ENCODE measurements around the gene SPINK13.
"Not testable (repeated sequence)": the region's sequence is repeated elsewhere in the genome, so short reads cannot be mapped to it uniquely, and the experiment has no call there.

Gene SPINK13

DNA sequence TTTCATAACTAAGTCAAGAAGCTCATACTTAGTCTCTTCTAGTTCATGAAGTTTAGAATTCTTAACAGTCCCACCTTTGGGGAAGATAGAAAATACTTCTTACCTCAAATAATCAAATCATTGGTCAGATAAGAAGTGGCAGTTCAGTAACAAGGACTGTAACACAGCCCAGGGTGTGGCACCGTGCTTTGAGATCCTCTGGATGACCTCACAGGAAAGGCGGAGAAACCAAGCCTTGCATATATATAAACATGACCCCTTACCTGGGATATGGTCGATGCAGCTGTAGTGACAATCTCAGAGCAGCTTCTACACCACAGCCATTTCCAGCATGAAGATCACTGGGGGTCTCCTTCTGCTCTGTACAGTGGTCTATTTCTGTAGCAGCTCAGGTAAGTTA lies 43.6 kb downstream of the SPINK13 start, which contains the start of gene SPINK7:
TSS of gene SPINK7 (plus strand) at position 271 of the 400 bp plus-strand sequence. CDS start at position 332, 61 bp downstream.
- no peak for DNase-seq
- ATAC-seq = peak; percentile 32

DNA sequence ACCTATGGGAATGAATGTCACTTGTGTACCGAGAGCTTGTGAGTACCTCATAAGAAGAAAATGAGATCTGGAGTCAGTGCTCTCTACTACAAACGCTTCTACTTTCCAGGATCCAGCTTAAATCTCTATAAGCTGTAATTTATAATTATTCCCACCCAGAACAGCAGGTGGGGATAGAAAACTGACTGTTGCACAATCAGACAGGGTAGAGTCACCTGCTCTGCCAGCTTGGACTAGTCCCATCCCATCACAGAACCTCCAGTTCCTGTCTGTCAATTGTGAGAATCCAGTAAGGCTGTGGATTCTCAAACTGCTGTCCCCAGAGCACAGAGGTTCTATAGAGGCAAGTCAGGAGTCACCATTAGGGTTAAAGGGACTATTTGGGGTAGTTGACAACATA lies 45.6 kb downstream of the SPINK13 start:
- ATAC-seq (no peak), DNase-seq (no peak)

DNA sequence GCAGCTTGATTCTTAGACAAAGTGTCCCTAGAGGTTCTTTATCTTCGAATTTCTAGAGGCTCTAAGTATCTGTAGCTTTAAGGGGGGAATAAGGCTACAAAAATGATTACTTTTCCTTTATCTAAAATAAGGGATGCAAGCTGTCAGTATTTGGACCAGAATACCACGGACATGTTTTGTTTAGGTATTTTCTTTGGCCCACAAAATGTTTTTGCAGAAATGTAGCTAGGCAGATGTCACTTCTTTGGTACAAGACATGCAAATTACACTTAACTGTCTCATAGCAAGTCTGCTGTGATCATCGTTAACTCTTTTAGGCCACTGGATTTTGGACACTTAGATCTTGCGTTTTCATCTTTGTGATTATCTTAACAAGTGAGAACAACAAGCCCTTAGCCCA lies 46.1 kb downstream of the SPINK13 start:
- no peak for DNase-seq
- ATAC-seq = no peak

DNA sequence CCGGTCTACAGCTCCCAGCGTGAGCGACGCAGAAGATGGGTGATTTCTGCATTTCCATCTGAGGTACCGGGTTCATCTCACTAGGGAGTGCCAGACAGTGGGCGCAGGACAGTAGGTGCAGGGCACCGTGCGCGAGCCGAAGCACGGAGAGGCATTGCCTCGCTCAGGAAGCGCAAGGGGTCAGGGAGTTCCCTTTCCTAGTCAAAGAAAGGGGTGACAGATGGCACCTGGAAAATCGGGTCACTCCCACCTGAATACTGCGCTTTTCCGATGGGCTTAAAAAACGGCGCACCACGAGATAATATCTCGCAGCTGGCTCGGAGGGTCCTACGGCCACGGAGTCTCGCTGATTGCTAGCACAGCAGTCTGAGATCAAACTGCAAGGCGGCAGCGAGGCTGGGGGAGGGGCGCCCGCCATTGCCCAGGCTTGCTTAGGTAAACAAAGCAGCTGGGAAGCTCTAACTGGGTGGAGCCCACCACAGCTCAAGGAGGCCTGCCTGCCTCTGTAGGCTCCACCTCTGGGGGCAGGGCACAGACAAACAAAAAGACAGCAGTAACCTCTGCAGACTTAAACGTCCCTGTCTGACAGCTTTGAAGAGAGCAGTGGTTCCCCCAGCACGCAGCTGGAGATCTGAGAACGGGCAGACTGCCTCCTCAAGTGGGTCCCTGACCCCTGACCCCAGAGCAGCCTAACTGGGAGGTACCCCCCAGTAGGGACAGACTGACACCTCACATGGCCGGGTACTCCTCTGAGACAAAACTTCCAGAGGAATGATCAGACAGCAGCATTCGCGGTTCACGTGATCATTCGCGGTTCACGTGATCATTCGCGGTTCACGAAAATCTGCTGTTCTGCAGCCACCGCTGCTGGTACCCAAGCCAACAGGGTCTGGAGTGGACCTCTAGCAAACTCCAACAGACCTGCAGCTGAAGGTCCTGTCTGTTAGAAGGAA lies 51.7 kb downstream of the SPINK13 start:
- ATAC-seq = not testable (repeated sequence)
- DNase-seq = peak; percentile 4

DNA sequence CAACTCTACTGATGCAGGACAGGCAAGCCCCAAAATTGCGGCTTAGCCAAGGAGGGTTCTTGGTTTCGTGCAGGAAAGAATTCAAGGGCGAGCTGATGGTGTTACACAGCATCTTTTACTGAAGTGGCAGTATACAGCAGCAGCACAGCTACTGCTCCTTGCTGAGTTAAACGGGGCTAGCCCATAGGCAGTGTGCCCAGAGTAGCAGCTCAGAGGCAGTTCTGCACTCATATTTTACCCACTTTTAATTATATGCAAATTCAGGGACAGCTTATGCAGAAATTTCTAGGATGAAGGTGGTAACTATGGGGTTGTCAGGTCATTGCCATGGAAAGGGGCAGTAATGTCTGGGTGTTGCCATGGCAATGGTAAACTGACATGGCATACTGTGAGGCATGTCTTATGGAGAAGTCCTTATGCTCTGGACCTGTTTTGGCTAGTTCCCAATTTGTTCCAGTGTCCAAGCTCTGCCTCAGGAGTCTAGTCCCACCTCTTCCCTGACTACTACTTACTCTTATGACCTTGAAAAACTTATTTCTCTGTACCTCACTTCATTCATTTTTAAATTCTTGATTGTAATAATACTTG lies 64.8 kb downstream of the SPINK13 start:
- ATAC-seq = no peak
- DNase-seq = no peak

DNA sequence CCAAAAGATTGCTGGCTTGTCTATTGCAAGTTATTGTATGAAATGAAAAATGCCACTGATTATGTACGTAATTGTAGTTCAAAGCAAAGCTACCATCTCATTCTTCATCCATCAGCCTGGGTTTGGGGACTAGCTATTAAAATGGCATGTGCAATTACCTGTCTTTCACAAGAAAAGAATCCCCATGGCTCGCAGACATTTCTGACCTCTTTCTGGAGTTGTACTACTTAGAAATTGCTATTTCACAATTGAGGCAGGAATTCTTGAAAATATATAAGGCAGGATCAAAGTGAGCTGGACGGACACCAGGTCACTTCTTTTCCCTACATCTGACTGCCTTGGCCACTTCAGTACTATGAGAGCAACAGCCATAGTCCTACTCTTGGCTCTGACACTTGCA lies 66.7 kb downstream of the SPINK13 start, which contains the start of gene SPINK9:
TSS of gene SPINK9 (plus strand) at position 301 of the 400 bp plus-strand sequence. CDS start at position 356, 55 bp downstream.
- DNase-seq = no peak

More for the DNA sequence above, 66.7 kb downstream of the SPINK13 start, which contains the start of gene SPINK9:
- no peak for ATAC-seq
